Stimulated activated CD8-positive, alpha-beta memory T cell treated with anti-CD3 and anti-CD28 coated beads, Interleukin-15, amount 100 ng/mL, for 48 hours (primary cell): ENCODE data around the gene EVC2.

Experiments used
- DNase-seq, 2 donors: peaks; one replicate each; pipeline ENCODE4 v3.0.0-alpha.2; 2020; ENCODE audit warnings: low read depth in 2 of 2

The EVC2 gene

DNA sequence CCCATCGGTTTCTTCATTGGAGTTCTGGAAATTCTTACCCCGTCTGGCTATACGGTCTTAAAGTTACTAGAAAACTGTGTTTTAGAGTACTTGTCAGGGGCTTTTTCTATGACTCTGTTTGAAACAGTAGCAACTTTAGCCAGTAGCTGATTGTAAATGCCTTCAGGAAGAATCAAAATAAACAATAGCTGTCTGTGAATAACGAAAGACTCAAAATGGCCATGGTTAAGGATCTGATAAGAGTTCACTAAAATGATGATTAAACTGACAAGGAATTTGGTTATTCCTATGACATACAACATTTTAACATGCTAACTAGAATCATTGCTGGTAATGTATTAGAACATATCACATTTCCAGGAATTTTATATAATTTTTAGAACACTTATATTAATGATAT lies 191.0 kb downstream of the EVC2 start:
- no peak for DNase-seq

DNA sequence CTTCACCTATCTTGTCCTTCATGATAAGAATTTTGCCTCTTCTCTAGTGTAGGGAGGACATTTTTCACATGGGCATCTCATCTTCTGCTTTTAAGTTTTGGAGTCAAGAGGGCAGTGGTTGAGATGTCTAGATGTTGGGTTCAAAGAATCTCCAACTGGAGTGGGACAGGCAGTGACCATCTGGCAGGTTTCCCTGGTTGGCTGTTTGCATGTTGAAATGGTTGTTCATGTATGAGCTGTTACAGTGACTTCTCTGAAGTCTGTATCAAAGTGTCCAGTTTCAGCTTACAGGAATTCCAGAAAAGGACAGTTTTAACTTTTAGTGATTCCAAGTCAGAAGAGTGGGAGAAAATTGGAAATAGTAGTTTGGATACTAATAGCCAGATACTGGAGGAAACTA lies 192.7 kb downstream of the EVC2 start:
- no peak for DNase-seq
